SK-N-SH (cell line): ENCODE measurements around the gene NLRC4. TPM values are rescaled to one million over a fixed set of nuclear protein-coding genes. Genes with fewer than 3 reads are reported as not detected.

Experiments
- polyA plus RNA-seq, 3 experiments: library from polyadenylated mRNA; depleted of rRNA; stranded (reverse); fragments of >200 nt; gene quantifications; 2 replicates each; pipeline ENCODE4 v1.2.3, GENCODE V29; 2012
- small RNA-seq, 7 experiments: library from RNA; depleted of rRNA; stranded (forward); fragments of <200 nt; gene quantifications; one replicate each; pipeline ENCODE3, GENCODE V24; 2012

NLRC4 gene
- polyA plus RNA-seq, 1 of the 3 experiments (the other 2 are of a cell fraction), result not detected

Small RNA genes within 50 kb of the gene (small RNA-seq; reads per million reads assigned to genes)
- 0 to 11.0 (median 0.38) reads per million in 7 experiments for gene RNU6-647P

Other genes with a start within 250 kb of the NLRC4 start
- gene DPY30, start 225.1 kb downstream of the NLRC4 start, polyA plus RNA-seq (2012; rRNA removed), result 130 and 155 TPM in 2 replicates
- 6.1 and 6.8 TPM in 2 replicates for gene SPAST, start 201.3 kb downstream of the NLRC4 start, polyA plus RNA-seq (2012; rRNA removed)
- gene SLC30A6, start 99.0 kb downstream of the NLRC4 start, polyA plus RNA-seq (2012; rRNA removed), result 13.7 and 20.5 TPM in 2 replicates
- 3.2 and 3.5 TPM in 2 replicates for gene YIPF4, start 13.0 kb upstream of the NLRC4 start, polyA plus RNA-seq (2012; rRNA removed)
- gene BIRC6, start 92.1 kb upstream of the NLRC4 start, polyA plus RNA-seq (2012; rRNA removed), result 28.9 and 35.3 TPM in 2 replicates